K562 (cell line): ENCODE measurements around the gene MRPL48. TPM values are rescaled to one million over a fixed set of nuclear protein-coding genes. Genes with fewer than 3 reads are reported as not detected.
A peak's percentile ranks its signal among the peaks of the same experiment; 100 is the strongest.

ENCODE experiments used
- CBX5 ChIP-seq: IDR thresholded peaks from 2 replicates; pipeline ENCODE4 v1.6.1; 2014; ENCODE audit warnings: low read depth, borderline replicate concordance
- KAT2B ChIP-seq: IDR thresholded peaks from one replicate; pipeline ENCODE4 v1.6.1; 2012; ENCODE audit warnings: low read depth, mild to moderate bottlenecking, control low read depth, inconsistent platforms, low read length, moderate library complexity
- L3MBTL2 ChIP-seq: fragments of 450-650 bp; IDR thresholded peaks from 2 replicates; pipeline ENCODE4 v1.6.1; 2016; ENCODE audit warnings: mild to moderate bottlenecking, moderate library complexity
- MGA ChIP-seq: fragments of 450-650 bp; IDR thresholded peaks from 2 replicates; pipeline ENCODE4 v1.6.1; 2016; ENCODE audit warnings: mild to moderate bottlenecking, moderate library complexity
- MITF ChIP-seq: IDR thresholded peaks from 2 replicates; pipeline ENCODE4 v1.6.1; 2014; ENCODE audit warnings: antibody characterized with exemption
- MNT ChIP-seq, 2 experiments: fragments of 450-650 bp; conservative IDR thresholded peaks; 2 replicates each; pipeline ENCODE4 v1.6.1; 2017; ENCODE audit warnings: mild to moderate bottlenecking in 2 of 2, moderate library complexity in 2 of 2
- MTA2 ChIP-seq: fragments of 450-650 bp; IDR thresholded peaks from 2 replicates; pipeline ENCODE4 v1.6.1; 2016; ENCODE audit warnings: low read depth
- PHF21A ChIP-seq: fragments of 450-650 bp; IDR thresholded peaks from 2 replicates; pipeline ENCODE4 v1.6.1; 2017; ENCODE audit warnings: low read depth, borderline replicate concordance
- U2AF1 ChIP-seq: fragments of 200-400 bp; formaldehyde crosslinking; optimal IDR thresholded peaks from 2 replicates; pipeline ENCODE3; 2017; ENCODE audit warnings: mild to moderate bottlenecking, low read depth, low read length, moderate library complexity
- YY1 ChIP-seq, 3 experiments: IDR thresholded peaks; 2 replicates each; pipeline ENCODE4 v1.6.1; 2011; ENCODE audit warnings: low read length in 2 of 3, mild to moderate bottlenecking in 2 of 3, moderate library complexity in 2 of 3, borderline replicate concordance in 1 of 3, control low read depth in 1 of 3, low read depth in 1 of 3; ENCODE audit not compliant: insufficient read depth in 3 of 3, insufficient replicate concordance in 2 of 3, control insufficient read depth in 1 of 3, insufficient read length in 1 of 3; ENCODE audit errors: extremely low read depth in 1 of 3
- ZNF134 ChIP-seq: fragments of 250-450 bp; sonication (Bioruptor Pico); conservative IDR thresholded peaks from 2 replicates; pipeline ENCODE4 v1.4.0; 2020
- ZNF668 ChIP-seq: fragments of 250-450 bp; sonication (Bioruptor Pico); IDR thresholded peaks from 2 replicates; pipeline ENCODE4 v1.8.0; 2022; ENCODE audit warnings: mild to moderate bottlenecking, inconsistent platforms
- polyA plus RNA-seq, 8 experiments: library from polyadenylated mRNA; depleted of rRNA in 4 of 8; stranded (reverse) in 5 of 8; unstranded in 3 of 8; fragments of >200 nt; fragmentation: Nextera tagmentation in 2 of 8; fragmentation: Illumina TruSeq in 1 of 8; extraction: Ambion mirVana in 2 of 8; extraction: Trizol in 1 of 8; gene quantifications; 2 replicates each; pipeline versions ENCODE4 v1.2.1 to v1.2.3, GENCODE V29; 2011 to 2014; ENCODE audit warnings: inconsistent platforms in 1 of 8, missing spikeins in 1 of 8
- total RNA-seq, 7 experiments: library from RNA; depleted of rRNA in 6 of 7; stranded (reverse); fragments of >200 nt in 6 of 7; fragmentation: Illumina TruSeq in 2 of 7; extraction: Trizol in 2 of 7; gene quantifications; 2 replicates each; pipeline versions ENCODE4 v1.2.1 to v1.2.3, GENCODE V29; 2011 to 2021; ENCODE audit warnings: low replicate concordance in 1 of 7

The MRPL48 gene
- total and polyA plus RNA-seq, 9 of the 15 experiments (the other 6 are each of a cell fraction or from before 2014, with no cell fraction given): 66.0 to 237 (median 104) TPM

- peak; percentile 88 for TF ChIP-seq MGA
- TF ChIP-seq L3MBTL2: peak; percentile 94
- peak; percentile 29; the same call in 1 of the 2 replicates for TF ChIP-seq MITF
- TF ChIP-seq MTA2: no peak
- peak; percentile 38 to 91 (median 87) for TF ChIP-seq YY1 (IDR thresholded peaks at IDR 0.05; ENCODE audit: borderline replicate concordance in 1 of 3, control insufficient read depth in 1 of 3, extremely low read depth in 1 of 3, insufficient read depth in 3 of 3, insufficient read length in 1 of 3, insufficient replicate concordance in 2 of 3, low read depth in 1 of 3, low read length in 2 of 3)
- TF ChIP-seq PHF21A: no peak
- peak; percentile 97 to 98 for TF ChIP-seq MNT (conservative IDR thresholded peaks at IDR 0.05)
- no peak for TF ChIP-seq U2AF1
- TF ChIP-seq CBX5: no peak
- TF ChIP-seq ZNF134 (CRISPR knock-in tag): no peak; the same call in 1 of the 2 replicates
- TF ChIP-seq ZNF668 (CRISPR knock-in tag): no peak
- no peak for TF ChIP-seq KAT2B
Observed at GRCh38 chr11:73876424-73877310, 89.0 kb downstream of the MRPL48 start, which contains the start of the genes COA4 and PAAF1 (continued).
